T1000 (cell line): ENCODE measurements around the gene TAB2.
"Not testable (repeated sequence)": the region's sequence is repeated elsewhere in the genome, so short reads cannot be mapped to it uniquely, and the experiment has no call there.

Experiments used
- DNase-seq: peaks from one replicate; lab custom pipeline; 2025; ENCODE audit warnings: mixed read lengths; lab: John Stamatoyannopoulos, UW

The TAB2 gene

GRCh38 chr6:149444360-149445094 is 127.0 kb downstream of the TAB2 start:
- DNase-seq = not testable (repeated sequence)

- DNase-seq = no peak
Measured at GRCh38 chr6:149445095-149445466, 127.6 kb downstream of the TAB2 start.

- no peak for DNase-seq
Measured at GRCh38 chr6:149445573-149445972, 128.1 kb downstream of the TAB2 start.

GRCh38 chr6:149446791-149447376 is 129.4 kb downstream of the TAB2 start:
- no peak for DNase-seq

GRCh38 chr6:149448821-149449453 is 131.4 kb downstream of the TAB2 start:
- no peak for DNase-seq

GRCh38 chr6:149449831-149450678 is 132.5 kb downstream of the TAB2 start:
- no peak for DNase-seq

GRCh38 chr6:149450679-149451375 is 133.3 kb downstream of the TAB2 start:
- no peak for DNase-seq

- no peak for DNase-seq
Measured at GRCh38 chr6:149451376-149452036, 134.0 kb downstream of the TAB2 start.

GRCh38 chr6:149452037-149452939 is 134.8 kb downstream of the TAB2 start:
- no peak for DNase-seq

- DNase-seq = no peak
Measured at GRCh38 chr6:149453597-149454345, 136.3 kb downstream of the TAB2 start.

- DNase-seq = peak; percentile 84
Measured at GRCh38 chr6:149454346-149454848, 136.9 kb downstream of the TAB2 start.

GRCh38 chr6:149455031-149455732 is 137.7 kb downstream of the TAB2 start:
- DNase-seq = no peak

GRCh38 chr6:149456311-149457021 is 139.0 kb downstream of the TAB2 start:
- no peak for DNase-seq

- no peak for DNase-seq
Measured at GRCh38 chr6:149457316-149457884, 139.9 kb downstream of the TAB2 start.

- no peak for DNase-seq
Measured at GRCh38 chr6:149458196-149458595, 140.7 kb downstream of the TAB2 start.

- DNase-seq = no peak
Measured at GRCh38 chr6:149458806-149459205, 141.3 kb downstream of the TAB2 start.

- peak; percentile 61 for DNase-seq
Measured at GRCh38 chr6:149459761-149460160, 142.2 kb downstream of the TAB2 start.

- DNase-seq = not testable (repeated sequence)
Measured at GRCh38 chr6:149460249-149460648, 142.7 kb downstream of the TAB2 start.
